GM10248 (cell line): ENCODE results near the gene GTF3C4.

ENCODE experiments used
- CTCF ChIA-PET: fragments of 300-600 bp; sonication (Branson Sonifier 250); formaldehyde crosslinking; extraction: SDS; loops from one replicate; lab custom pipeline; 2021; ENCODE audit warnings: antibody characterized with exemption; lab: Yijun Ruan, JAX
- POLR2A ChIA-PET: fragments of 350-650 bp; sonication (Branson Sonifier 250); formaldehyde crosslinking; extraction: SDS; loops from one replicate; lab custom pipeline; 2020; ENCODE audit warnings: antibody characterized with exemption; lab: Yijun Ruan, JAX
- DNase-seq: peaks from one replicate; pipeline ENCODE4 v3.0.0; 2012; ENCODE audit errors: extremely low spot score
- CTCF ChIP-seq: IDR thresholded peaks from 2 replicates; pipeline ENCODE4 v1.5.1; 2012; ENCODE audit warnings: mild to moderate bottlenecking, low read depth; ENCODE audit errors: extremely low read depth, missing control alignments, control extremely low read depth

The GTF3C4 gene

GRCh38 chr9:132671620-132672412 is 1.6 kb downstream of the GTF3C4 start:
- POLR2A ChIA-PET = no interaction called here

DNA sequence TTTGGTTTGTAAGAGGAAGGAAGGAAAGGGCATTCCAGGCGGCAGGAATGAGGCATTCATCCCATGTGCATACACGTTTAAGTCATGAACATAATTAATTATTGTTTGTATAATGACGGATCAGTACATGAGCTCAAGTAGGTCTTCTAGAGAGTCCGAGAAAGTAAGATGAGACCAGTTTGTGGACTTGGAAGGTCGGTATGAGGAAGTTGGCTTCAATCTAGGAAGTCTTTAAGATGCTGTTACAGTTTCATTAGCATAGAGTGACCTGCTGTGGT is 2.1 kb downstream of the GTF3C4 start:
- TF ChIP-seq CTCF = no peak
- ChIA-PET POLR2A (no interaction called here), CTCF (interaction anchor here (1.6 kb wide), 1 partner anchor 15 kb away, joined by 3 read pairs; no protein-coding TSS in a partner anchor)
- DNase-seq = no peak

More at GRCh38 chr9:132671620-132672412, 1.6 kb downstream of the GTF3C4 start:
- CTCF ChIA-PET = interaction anchor here (1.2 to 1.6 kb wide), 4 partner anchors 8 to 27 kb away, joined by 3 to 5 read pairs (median 4); no protein-coding TSS in a partner anchor
- DNase-seq = no peak
- no peak for TF ChIP-seq CTCF

- DNase-seq = no peak
- ChIA-PET POLR2A (no interaction called here), CTCF (interaction anchor here (1.1 to 1.3 kb wide), 2 partner anchors 8 to 15 kb away, joined by 4 to 7 read pairs; no protein-coding TSS in a partner anchor)
- TF ChIP-seq CTCF = no peak
These were observed 3.1 kb downstream of the GTF3C4 start for GRCh38 chr9:132673355-132673754.

GRCh38 chr9:132674485-132674884 is 4.2 kb downstream of the GTF3C4 start:
- ChIA-PET CTCF (interaction anchor here (1.1 to 1.3 kb wide), 2 partner anchors 13 to 18 kb away, joined by 3 to 7 read pairs; no protein-coding TSS in a partner anchor), POLR2A (no interaction called here)
- no peak for TF ChIP-seq CTCF
- no peak for DNase-seq

- TF ChIP-seq CTCF = no peak
- CTCF ChIA-PET = interaction anchor here (0.8 kb wide), 1 partner anchor 9 kb away, joined by 3 read pairs; the partner anchor contains the start of gene DDX31
- POLR2A ChIA-PET = no interaction called here
- no peak for DNase-seq
These were observed 7.7 kb downstream of the GTF3C4 start for GRCh38 chr9:132677976-132678375.

DNA sequence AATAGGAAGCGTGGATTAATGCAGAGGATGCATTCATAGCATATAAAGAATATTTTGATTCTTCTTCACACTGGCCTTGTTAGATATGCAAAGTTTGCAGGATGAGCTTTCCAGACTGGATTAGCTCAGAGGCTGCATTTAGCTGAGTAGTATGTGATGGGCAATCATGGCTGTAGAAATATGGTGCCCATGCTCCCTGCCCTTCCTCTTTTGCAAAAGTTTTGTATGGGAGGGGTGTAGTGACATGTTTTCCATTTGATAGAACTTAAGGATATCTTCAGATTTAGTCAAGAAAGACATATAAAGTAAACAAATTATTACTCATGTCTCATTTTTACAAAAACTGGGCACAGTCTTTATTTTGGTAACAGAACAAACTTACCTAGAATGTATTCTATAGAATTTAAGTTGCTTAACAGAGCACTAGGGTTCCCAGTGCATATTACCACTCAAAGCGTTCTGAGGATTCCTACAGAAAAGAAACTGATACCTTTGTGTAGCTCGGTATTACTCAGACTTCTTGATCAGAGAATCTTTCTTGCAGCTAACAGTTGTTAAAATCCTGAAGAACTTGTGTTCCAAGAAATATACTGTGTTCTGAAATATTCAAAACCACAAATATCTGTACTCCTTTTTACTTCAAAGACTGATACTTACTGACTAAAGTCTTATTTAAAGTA is 9.8 kb downstream of the GTF3C4 start:
- POLR2A ChIA-PET = no interaction called here
- TF ChIP-seq CTCF = no peak
- DNase-seq = peak; percentile 18
- CTCF ChIA-PET = interaction anchor here (0.6 to 2.1 kb wide), 5 partner anchors 8 to 28 kb away, joined by 3 to 9 read pairs (median 4); partner anchors contain the start of gene DDX31
